HuH-7.5 (cell line): ENCODE data around the gene CEP20.
"Not testable (repeated sequence)": the region's sequence is repeated elsewhere in the genome, so short reads cannot be mapped to it uniquely, and the experiment has no call there.

Experiments
- DNase-seq: peaks from one replicate; pipeline ENCODE4 v3.0.0; 2011; ENCODE audit warnings: low spot score

The CEP20 gene, protein sequence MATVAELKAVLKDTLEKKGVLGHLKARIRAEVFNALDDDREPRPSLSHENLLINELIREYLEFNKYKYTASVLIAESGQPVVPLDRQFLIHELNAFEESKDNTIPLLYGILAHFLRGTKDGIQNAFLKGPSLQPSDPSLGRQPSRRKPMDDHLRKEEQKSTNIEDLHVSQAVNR

DNA sequence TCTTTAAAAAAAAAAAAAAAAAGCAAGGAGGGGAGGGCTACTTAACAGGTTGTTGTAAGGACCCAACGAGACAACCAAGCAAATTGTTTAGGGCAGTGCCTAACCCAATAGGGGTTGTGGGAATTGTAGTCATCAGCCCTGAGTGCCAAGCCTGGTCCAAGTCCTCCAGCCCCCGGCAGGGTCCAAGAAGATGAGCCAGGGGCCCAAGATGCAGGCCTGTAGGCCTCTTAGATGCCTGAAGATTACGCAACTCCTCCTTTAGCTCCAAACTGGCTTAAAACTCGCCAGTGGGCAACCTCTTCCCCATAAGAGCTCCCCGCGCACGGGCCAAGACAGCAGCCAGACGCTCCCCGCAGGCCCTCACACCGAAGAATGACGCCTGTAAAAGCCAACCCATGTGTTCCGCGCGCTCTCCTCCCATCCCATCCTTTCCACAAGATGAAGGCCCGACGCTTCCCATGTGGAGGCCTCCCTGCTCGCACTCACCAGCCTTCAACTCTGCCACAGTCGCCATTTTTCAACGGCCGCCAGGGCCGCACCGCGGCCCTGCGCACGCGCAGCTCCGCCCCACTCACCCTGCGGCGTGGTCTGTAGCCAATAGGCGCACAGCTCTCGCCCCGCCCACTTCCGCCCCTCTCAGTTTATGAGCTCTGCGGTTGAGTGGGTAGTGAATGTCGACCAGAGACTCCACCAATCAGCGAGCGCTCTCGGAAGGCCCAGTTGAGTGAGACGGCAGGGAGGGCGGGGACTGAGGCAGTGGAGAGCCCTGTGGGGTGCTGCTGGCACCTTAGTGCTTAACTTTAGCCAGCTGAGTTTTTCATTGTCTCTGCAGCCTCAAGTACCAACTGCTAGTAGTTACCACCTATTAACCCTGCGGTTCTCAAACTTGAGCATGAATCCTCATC lies at the start of gene CEP20:
Gene CEP20 (minus strand): TSS at position 532 of the 905 bp plus-strand sequence. CDS start 18 bp downstream, at position 514.
- peak; percentile 96 for DNase-seq

DNA sequence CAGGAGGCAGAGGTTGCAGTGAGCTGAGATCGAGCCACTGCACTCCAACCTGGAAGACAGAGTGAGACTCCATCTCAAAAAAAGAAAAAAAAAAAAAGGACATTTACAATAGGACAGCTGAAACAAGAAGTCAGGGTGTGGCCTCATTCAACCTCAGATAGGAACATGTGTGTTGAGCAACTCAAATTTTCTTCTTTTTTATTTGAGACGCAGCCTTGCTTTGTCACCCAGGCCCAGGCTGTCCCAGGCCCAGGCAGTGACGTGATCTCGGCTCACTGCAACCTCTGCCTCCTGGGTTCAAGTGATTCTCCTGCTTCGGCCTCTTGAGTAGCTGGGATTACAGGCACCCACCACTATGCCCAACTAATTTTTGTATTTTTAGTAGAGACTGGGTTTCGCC lies 48.4 kb upstream of the CEP20 start:
- not testable (repeated sequence) for DNase-seq

DNA sequence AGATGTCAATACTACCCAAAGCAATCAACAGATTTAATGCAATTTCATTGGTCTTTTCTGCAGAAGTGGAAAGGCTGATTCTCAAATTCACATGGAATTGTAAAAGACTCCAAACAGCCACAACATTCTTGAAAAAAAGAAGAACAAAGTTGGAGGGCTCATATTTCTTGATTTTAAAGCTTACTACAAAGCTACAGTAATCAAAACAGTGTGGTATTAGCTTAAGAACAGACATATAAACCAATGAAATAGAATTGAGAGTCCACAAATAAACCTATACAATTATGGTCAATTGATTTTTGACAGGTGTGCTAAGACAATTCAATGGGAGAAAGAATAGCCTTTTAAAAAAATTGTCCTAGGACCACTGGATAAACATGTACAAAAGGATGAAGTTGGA lies 46.6 kb upstream of the CEP20 start:
- no peak for DNase-seq

DNA sequence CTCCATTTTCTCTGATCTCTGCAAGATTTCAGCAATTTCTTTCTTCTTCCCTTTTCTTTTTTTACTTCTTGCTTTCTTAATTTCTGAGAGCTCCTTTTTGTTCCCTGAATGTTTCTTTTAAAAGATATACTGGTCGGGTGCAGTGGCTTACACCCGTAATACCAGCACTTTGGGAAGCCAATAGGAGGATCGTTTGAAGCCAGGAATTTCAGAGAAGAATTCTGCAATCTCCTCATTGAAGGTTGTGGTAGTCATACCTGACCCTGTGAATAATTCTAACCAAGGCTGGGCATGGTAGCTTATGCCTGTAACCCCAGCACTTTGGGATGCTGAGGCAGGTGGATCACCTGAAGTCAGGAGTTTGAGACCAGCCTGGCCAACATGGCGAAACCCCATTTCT lies 45.4 kb upstream of the CEP20 start:
- DNase-seq: no peak

DNA sequence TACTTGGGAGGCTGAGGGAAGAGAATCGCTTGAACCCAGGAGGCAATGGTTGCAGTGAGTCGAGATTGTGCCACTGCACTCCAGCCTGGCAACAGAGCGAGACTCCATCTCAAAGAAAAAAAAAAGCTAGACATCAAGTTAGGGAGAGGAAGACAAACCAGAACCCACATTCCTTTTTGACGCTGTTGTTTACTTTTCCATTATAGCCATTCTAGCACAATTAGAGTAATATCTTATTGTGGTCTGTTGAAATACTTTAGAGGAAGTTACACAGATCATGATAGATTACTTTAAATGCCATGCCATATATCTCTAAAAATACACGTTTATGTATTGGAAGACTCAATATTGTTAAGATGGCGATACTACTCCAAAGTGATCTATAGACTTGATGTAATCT lies 44.5 kb upstream of the CEP20 start:
- DNase-seq: no peak

DNA sequence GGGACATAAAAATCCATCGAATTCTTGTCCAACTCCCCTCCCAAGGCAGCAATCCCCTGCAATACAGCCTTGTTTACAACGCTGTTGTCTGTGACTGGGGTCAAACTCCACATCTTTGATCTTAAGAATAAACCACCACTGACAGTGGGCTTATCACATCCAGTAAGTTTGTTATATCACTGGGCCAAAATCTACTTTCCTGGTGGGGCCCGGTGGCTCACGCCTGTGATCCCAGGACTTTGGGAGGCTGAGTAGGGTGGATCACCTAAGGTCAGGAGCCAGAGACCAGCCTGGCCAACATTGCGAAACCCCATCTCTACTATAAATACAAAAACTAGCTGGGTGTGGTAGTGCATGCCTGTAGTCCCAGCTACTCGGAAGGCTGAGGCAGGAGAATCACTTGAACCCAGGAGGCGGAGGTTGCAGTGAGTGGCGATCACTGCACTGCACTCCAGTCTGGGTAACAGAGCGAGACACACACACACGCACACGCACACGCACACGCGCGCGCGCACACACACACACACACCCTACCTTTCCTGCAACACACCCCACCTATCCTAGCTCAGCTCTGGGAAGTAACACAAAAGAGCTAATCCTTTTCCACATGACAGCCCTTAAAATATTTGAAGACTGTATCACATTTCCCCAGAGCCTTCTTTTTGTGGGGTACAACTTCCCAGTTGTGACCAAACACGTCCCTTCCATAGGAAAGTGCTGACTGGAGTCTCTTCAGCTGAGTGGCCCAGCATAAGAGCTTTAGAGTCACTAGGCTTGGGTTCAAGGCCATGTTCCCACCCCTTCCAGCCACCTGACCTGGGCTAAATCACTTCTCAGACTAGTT lies 40.1 kb upstream of the CEP20 start:
- no peak for DNase-seq

DNA sequence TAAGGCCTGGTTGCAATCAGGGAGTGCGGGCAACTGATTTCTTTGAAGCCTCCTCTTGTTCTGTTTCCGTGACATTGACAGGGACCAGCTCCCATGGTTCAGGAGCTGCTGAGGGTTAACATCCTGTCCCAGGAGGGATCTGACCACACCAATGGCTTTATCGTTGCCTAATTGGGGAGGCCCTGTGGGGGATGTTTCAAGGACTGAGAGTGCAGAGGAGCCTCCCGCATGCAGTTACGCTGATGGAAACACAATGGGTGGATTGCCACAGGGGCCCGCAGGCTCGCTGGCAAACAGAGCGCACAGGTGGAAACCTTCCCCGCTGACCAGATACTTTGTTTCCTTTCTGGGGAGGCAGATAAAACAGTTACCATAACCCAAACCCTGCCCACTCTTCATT lies 37.2 kb upstream of the CEP20 start:
- no peak for DNase-seq

DNA sequence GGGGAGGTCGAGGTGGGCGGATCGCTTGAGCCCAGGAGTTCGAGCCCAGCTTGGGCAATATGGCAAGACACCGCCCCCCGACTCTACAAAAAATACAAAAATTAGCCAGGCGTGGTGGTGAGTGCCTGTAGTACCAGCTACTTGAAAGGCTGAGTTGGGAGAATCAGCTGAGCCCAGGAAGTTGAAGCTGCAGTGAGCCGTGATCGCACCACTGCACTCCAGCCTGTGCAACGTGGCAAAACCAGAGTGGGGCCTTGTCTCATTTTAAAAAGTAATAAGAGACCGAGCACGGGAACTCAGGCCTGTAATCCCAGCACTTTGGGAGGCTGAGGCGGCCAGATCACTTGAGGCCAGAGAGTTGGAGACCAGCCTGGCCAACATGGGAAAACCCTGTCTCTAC lies 36.6 kb upstream of the CEP20 start:
- DNase-seq: no peak

DNA sequence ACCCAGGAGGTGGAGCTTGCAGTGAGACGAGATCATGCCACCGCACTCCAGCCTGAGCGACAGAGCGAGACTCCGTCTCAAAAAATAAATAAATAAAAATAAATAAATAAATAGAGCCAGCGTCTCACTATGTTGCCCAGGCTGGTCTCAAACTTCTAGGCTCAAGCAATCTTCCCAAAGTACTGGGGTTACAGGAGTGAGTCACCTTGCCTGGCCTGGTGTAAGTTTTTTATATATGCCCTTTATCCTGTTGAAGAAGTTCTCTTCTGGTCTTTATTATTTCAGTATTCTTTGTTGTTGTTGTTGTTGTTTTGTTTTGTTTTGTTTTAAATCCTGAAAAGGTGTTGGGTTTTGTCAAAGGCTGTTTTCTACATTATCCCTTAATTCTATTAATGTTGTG lies 30.9 kb upstream of the CEP20 start:
- DNase-seq: no peak

DNA sequence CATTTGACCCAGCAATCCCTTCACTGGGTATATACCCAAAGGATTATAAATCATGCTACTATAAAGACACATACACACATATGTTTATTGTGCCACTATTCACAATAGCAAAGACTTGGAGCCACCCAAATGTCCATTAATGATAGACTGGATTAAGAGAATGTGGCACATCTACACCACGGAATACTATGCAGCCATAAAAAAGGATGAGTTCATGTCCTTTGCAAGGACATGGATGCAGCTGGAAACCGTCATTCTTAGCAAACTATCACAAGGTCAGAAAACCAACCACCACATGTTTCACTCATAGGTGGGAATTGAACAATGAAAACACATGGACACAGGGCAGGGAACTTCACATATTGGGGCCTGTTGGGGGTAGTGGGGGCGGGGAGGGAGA lies 29.9 kb upstream of the CEP20 start:
- not testable (repeated sequence) for DNase-seq

DNA sequence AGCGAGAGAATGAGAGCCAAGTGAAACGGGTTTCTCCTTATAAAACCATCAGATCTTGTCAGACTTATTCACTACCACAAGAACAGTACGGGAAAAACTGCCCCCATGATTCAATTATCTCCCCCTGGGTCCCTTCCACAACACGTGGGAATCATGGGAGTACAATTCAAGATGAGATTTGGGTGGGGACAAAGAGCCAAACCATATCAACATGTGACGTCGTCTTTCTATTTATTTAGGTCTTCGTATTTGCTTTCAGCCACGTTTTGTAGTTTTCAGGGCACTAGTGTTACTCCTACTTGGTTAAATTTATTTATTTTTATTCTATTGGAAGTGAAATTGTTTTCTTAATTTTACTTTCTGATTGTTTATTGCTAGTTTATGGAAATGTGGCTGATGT lies 27.9 kb upstream of the CEP20 start:
- DNase-seq: no peak

DNA sequence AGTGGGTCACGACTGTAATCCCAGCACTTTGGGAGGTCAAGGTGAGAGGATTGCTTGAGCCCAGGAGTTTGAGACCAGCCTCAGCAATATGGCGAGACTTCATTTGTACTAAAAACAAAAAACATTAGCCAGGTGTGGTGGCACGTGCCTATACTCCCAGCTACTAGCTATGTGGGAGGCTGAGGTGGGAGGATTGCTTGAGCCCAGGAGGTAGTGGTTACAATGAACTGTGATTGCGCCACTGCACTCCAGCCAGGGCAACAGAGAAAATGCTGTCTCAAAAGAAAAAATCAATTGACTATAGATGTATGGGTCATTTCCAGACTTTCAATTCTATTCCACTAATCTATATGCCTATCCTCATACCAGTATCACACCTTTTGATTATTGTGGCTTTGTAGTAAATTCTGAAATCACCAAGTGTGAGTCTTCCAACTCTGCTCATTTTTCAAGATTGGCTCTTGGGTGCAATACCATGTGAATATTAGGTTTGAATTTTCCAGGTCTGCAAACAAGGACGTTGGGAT lies 27.2 kb upstream of the CEP20 start:
- DNase-seq: no peak

DNA sequence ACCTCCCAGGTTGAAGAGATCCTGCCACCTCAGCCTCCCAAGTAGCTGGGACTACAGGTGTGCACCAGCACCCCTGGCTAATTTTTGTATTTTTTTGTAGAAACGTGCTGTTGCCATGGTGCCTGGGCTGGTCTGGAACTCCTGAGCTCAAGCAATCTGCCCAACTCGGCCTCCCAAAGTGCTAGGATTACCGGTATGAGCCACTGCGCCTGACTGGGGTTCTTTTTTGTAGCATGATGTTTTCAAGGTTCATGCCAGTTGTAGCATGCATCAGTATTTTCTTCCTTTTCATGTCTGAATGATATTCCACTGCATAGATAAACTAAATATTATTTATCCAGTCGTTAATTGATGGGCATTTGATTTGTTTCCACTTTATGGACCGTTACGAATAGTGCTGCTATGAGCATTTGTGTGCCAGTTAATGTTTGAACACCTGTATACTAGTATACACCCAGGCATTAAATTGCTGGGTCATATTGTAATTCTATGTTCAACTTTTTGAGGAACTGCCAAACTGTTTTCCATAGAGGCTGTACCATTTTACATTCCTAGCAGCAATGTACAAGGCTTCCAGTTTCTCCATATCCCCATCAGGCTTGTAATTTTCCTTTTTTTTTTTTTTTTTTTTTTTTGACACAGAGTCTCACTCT lies 24.8 kb upstream of the CEP20 start:
- DNase-seq: no peak

DNA sequence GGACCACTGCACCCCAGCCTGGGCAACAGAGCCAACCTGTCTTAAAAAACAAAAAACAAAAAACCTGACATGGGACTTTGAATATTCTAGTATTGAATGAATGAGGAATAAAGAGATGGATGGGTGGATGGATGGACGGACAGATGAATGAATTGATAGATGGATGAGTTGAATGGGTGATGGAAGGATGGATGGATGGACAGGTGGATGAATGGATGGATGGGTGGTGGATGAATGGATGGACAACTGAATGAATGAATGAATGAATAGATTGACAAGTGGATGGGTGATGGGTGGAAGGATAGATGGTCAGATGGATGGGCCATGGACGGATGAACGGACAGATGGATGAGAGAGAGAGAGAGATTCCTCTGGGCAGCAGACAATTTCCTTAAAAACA lies 22.8 kb upstream of the CEP20 start:
- no peak for DNase-seq

DNA sequence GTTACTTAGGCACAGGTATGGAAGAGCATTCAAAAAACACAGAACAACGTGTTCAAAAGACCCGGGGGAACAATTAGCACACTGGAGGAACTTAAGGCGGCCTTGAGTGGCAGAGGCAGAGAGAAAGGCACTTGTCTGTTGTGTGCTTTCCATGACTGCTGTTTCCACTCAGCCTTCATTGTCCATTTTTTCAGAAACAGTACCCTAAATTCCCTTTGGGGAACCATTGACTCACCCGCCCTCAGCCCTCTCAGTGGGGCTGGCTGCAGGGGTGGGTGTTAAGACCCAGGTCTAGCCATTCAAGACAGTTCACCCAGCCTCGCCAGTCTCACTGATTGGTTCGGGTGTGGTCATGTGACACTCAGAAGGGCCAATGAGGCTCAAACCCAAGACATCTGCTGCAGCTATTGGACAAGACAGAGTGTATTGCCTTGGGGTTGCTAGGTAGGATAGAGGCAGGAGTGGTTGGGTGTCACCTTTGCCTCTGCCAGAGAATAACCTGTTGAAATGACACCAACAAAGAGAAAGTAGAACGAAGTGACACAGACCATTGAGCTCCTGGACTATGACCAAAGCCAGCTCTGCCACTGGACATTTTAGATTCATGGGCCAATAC lies 19.6 kb upstream of the CEP20 start:
- no peak for DNase-seq

DNA sequence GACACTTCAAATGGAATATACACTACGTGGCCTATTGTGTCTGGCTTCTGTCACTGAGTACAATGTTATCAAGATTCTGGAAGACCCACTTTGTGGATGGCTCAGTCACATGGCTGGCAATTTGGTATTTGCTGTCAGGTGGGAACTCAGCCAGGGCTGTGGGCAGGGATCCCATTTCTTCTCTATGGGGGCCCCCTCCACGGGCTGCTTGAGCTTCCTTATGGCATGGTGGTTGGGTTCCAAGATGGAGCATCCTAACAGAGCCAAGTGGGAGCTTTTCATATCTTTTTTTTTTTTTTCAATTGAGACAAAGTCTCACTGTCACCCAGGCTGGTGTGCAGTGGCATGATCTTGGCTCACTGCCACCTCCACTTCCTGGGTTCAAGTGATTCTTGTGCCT lies 18.0 kb upstream of the CEP20 start:
- no peak for DNase-seq

DNA sequence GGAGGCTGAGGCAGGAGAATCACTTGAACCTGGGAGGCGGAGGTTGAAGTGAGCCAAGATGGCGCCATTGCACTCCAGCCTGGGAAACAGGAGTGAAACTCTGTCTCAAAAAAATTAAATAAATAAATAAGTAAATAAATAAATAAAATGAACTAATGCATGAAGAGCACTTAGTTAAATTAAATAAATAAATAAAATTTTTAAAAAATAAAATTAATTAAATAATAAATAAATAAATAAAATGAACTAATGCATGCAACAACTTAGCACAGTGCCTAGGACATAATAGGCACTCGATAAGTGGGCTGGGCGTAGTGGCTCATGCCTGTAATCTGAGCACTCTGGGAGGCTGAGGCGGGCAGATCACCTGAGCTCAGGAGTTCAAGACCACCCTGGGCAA lies 15.6 kb upstream of the CEP20 start:
- DNase-seq: no peak

DNA sequence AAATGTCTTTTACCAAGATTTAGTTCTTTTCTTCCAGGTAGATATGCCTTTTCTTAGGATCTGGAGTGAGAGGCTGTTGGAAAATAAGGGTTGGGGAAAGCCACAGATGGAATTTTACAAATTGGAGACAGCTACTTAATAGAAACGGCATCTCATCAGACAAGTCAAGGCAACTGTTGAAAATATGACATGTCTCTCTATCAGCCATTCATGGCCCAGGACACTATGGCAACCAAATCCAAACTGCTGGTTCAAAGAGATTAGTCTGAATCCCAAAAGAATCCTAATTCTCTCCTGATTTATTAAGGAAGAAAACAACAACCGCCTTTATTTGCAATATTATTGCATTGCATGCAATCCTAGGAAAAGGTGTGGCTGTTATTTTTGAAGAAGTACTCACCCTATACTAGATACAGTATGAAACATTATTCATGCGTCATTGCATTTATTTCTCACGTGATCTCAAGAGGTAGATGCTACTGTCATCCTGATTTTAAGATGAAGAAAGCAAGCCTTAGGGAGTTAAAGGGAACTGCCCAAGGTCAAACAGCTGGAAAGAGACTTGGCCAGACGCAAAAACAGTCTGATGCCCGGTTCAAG lies 12.6 kb upstream of the CEP20 start:
- no peak for DNase-seq

DNA sequence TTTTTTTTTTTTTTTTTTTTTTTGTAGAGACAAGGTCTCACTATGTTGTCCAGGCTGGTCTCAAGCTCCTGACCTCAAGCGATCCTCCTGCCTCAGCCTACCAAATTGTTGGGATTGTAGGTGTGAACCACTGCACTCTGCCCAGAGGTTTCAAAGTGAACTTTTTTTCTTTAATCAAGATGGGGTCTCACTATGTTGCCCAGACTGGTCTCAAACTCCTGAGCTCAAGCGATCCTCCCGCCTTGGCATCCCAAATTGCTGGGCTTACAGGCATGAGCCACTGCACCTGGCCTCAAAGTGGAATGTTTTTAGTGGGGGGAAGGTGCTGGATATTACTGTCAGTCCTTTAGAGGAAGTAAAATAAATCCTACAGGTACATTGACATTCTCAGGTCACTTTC lies 12.0 kb upstream of the CEP20 start:
- DNase-seq: no peak

DNA sequence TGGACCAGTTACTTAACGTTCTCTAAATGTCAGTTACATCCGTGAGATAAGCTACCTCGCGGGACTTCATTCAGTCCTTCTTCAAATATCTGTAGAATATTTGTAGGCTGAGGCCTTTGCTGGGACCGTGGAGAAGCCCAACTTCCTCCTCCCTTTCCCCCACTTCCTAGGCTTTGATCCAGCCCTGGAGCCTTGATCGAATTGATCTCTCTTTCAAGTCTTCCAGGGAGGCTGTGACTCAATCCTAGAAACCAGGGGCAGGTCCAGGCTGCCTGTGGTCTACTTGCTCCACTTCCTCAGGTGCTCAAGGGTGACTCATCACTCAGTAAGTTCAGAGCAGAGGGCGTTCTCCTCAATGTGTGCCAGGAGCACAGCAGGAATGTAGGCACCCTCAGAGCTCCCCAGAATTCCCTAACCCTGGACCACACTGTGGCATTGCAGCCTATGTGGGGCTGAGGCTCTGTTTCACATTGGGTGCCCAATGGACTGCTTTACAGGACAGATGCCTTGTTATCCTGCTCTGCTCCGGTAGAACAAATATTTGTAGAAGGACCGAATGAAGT lies 11.2 kb upstream of the CEP20 start:
- peak; percentile 27 for DNase-seq

DNA sequence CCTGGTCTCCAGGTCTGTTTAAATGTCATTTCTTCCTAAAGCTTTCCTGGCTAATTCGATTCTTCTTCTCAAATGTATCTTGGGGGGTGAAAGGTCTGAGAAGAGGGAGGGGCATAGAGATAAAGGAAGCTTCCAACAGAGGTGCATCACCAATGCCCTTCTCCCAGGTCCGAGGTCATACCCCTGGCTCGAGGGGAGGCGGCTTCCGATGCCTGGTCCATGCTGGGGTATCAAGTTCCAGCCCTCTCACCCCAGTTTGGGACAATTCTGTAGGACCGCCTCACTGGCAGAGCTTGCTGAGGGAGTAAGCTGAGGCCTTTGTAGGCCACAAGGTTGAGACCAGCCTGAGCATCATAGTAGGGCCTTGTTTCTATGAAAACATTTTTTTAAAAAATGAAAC lies 10.3 kb upstream of the CEP20 start:
- no peak for DNase-seq
